ENCODE data around the gene C5AR2.

DNA sequence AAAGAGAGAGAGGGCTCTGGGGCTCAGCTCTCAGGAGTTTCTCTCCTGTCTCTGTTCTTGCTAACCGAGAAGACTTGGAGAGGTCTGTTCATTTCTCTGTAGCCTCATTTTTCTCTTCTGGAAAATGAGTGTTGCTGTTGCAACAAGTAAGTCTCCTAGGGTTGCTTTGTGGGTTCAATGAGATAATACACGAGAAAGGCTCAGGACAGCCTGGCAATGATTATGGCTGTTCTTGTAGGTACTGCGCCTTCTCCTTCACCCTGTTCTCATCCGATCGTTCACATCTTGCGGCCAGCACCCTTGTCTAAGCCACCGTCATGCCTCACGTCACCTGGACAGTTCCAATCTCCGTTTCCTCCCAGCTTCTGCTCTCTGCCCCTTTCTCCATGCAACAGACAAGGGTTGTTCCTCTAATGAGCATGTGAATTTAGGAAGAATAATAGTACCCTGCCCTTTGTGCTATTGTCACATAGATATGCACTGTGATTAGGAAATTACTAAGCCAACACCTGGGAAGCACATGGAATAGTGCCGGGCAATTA is 18.1 kb upstream of the C5AR2 start:
- TF ChIP-seq CTCF (conservative IDR thresholded peaks at IDR 0.05; ENCODE audit: low read depth in 2 of 2) (no peak), EZH2 (IDR thresholded peaks at IDR 0.05; ENCODE audit: low read depth, unreplicated experiment) (no peak), EZH2phosphoT487 (IDR thresholded peaks at IDR 0.05; ENCODE audit: unreplicated experiment) (no peak), STAT1 (IDR thresholded peaks at IDR 0.05; ENCODE audit: unreplicated experiment) (no peak)
- TF ChIP-seq, protein P1, sequence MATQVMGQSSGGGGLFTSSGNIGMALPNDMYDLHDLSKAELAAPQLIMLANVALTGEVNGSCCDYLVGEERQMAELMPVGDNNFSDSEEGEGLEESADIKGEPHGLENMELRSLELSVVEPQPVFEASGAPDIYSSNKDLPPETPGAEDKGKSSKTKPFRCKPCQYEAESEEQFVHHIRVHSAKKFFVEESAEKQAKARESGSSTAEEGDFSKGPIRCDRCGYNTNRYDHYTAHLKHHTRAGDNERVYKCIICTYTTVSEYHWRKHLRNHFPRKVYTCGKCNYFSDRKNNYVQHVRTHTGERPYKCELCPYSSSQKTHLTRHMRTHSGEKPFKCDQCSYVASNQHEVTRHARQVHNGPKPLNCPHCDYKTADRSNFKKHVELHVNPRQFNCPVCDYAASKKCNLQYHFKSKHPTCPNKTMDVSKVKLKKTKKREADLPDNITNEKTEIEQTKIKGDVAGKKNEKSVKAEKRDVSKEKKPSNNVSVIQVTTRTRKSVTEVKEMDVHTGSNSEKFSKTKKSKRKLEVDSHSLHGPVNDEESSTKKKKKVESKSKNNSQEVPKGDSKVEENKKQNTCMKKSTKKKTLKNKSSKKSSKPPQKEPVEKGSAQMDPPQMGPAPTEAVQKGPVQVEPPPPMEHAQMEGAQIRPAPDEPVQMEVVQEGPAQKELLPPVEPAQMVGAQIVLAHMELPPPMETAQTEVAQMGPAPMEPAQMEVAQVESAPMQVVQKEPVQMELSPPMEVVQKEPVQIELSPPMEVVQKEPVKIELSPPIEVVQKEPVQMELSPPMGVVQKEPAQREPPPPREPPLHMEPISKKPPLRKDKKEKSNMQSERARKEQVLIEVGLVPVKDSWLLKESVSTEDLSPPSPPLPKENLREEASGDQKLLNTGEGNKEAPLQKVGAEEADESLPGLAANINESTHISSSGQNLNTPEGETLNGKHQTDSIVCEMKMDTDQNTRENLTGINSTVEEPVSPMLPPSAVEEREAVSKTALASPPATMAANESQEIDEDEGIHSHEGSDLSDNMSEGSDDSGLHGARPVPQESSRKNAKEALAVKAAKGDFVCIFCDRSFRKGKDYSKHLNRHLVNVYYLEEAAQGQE (IDR thresholded peaks at IDR 0.05; ENCODE audit: unreplicated experiment): no peak

Measured in GM23338 (cell line).